Measurements from ENCODE around the gene TRIM28.

The TRIM28 gene

DNA sequence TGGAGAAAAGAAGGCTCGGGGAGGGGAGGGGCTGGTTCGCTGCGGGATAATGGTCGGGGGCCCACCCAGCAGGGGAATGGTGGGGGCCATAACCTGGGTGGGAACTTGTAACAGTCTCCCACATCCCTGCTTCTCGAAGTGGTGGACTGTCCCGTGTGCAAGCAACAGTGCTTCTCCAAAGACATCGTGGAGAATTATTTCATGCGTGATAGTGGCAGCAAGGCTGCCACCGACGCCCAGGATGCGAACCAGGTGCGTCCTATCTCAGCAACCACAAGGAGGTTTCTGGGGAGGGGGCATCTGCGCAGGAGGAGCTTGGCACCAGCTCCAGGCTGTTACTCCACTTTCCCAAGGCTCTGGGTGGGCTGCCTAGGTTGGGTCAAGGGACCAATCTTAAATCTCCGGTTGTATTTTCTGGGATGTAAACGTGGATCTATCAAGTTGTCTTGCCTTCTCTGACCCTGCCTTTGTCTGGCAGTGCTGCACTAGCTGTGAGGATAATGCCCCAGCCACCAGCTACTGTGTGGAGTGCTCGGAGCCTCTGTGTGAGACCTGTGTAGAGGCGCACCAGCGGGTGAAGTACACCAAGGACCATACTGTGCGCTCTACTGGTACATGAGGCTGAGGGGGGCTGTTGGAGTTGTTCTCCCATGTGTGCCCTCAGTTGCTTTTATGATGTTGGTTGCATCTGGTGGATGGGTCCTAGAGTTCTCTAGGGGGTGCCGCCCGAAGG, 1.6 kb downstream of the TRIM28 start:
- Histone ChIP-seq H3K4me3 (ENCODE audit: low read depth in 1 of 2, low read length in 2 of 2) (peak overlapping the region; percentile 93 to 100), H3K27me3 (ENCODE audit: insufficient read depth, low read length, poor library complexity) (peaks cover 2% of the 10 kb centered on the region), H3K4me2 (ENCODE audit: insufficient read depth, low read length) (peak overlapping the region; percentile 84), H2AFZ (ENCODE audit: low read depth, low read length) (no peak overlapping the region), H3K4me1 (ENCODE audit: insufficient read depth, low read length) (peaks cover 58% of the 10 kb centered on the region), H3K9me3 (ENCODE audit: insufficient read depth, low read length, severe bottlenecking) (no peaks in the 10 kb centered on the region), H3K9ac (ENCODE audit: low read depth, low read length) (peak overlapping the region; percentile 98), H3K79me2 (ENCODE audit: insufficient read depth, low read length) (peaks cover 60% of the 10 kb centered on the region), H4K20me1 (ENCODE audit: insufficient read depth, low read length) (peaks cover 59% of the 10 kb centered on the region), H3K36me3 (ENCODE audit: insufficient read depth, low read length) (peaks cover 58% of the 10 kb centered on the region), H3K27ac (ENCODE audit: low read length) (peak overlapping the region; percentile 93)
- TF ChIP-seq CTCF (IDR thresholded peaks at IDR 0.05; ENCODE audit: borderline replicate concordance, extremely low read depth, low read length, poor library complexity, severe bottlenecking): no peak
- no peak for TF ChIP-seq EZH2 (IDR thresholded peaks at IDR 0.05; ENCODE audit: borderline replicate concordance, low read depth, low read length, severe bottlenecking)
- no peak for DNase-seq
- ATAC-seq (ENCODE audit: insufficient read depth, low read depth): no peak

DNA sequence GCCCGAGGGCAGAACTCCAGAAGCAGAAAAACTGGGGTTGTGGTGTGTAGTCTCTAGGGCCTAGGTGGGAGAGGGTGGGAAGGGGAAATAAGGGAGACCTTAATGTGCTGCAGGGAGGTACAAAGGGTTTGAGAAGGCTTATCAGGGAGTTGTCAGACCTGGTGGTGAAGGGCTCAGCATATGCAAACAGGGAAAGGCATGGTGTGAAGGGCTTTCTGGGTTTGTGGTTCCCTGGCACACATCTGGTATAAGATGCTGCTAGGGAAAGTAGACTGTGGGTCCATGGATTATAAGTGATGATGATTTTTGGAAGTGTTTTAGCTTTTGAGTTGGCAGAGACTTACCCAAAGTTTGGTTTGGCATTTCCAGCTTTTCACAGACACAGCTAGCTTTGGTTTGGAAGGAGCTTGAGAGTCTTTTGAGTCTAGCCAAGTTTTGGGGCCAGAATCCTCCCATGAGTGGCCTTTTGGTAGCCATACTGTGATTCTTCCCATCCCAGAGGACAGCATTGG, 2.2 kb downstream of the TRIM28 start:
- ATAC-seq (ENCODE audit: insufficient read depth, low read depth) (no peak), DNase-seq (no peak)
- peak overlapping the region; percentile 93 for H3K27ac ChIP-seq (ENCODE audit: low read length)

DNA sequence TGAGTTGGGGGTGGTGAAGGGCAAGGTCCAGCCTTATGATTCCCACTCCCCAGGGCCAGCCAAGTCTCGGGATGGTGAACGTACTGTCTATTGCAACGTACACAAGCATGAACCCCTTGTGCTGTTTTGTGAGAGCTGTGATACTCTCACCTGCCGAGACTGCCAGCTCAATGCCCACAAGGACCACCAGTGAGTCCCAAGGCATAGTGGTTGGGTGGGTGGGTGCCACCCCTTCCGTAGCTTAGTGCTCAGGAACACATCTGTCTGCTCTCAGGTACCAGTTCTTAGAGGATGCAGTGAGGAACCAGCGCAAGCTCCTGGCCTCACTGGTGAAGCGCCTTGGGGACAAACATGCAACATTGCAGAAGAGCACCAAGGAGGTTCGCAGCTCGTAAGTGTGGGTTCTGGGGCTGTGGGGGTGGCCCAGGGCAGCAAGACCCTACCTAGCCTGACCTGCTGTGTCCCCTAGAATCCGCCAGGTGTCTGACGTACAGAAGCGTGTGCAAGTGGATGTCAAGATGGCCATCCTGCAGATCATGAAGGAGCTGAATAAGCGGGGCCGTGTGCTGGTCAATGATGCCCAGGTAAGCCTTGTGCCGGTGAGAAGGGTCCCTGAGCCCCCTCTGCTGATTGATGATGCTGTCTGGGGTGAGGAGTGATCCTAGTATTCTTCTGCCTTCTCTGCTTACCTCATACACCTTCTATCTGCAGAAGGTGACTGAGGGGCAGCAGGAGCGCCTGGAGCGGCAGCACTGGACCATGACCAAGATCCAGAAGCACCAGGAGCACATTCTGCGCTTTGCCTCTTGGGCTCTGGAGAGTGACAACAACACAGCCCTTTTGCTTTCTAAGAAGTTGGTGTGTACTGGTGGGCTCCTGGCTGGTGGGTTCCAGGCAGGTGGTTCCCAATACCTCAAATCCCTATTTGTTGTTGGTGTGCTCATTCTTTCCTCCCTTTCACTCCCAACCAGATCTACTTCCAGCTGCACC, 3.8 kb downstream of the TRIM28 start:
- Histone ChIP-seq H2AFZ (ENCODE audit: low read depth, low read length) (no peak overlapping the region), H3K27ac (ENCODE audit: low read length) (no peak overlapping the region), H3K36me3 (ENCODE audit: insufficient read depth, low read length) (peaks cover 80% of the 10 kb centered on the region), H3K79me2 (ENCODE audit: insufficient read depth, low read length) (peaks cover 72% of the 10 kb centered on the region), H3K4me3 (ENCODE audit: low read depth in 1 of 2, low read length in 2 of 2) (peak overlapping the region in 1 of 2 experiments; percentile 25; a peak in 2 of 4 replicates), H3K9ac (ENCODE audit: low read depth, low read length) (no peak overlapping the region; the same call in 1 of the 2 replicates), H4K20me1 (ENCODE audit: insufficient read depth, low read length) (peaks cover 80% of the 10 kb centered on the region), H3K9me3 (ENCODE audit: insufficient read depth, low read length, severe bottlenecking) (no peaks in the 10 kb centered on the region), H3K4me1 (ENCODE audit: insufficient read depth, low read length) (peaks cover 73% of the 10 kb centered on the region), H3K4me2 (ENCODE audit: insufficient read depth, low read length) (peak overlapping the region; percentile 84; the same call in 1 of the 2 replicates), H3K27me3 (ENCODE audit: insufficient read depth, low read length, poor library complexity) (no peaks in the 10 kb centered on the region)
- TF ChIP-seq CTCF (IDR thresholded peaks at IDR 0.05; ENCODE audit: borderline replicate concordance, extremely low read depth, low read length, poor library complexity, severe bottlenecking): no peak
- no peak for TF ChIP-seq EZH2 (IDR thresholded peaks at IDR 0.05; ENCODE audit: borderline replicate concordance, low read depth, low read length, severe bottlenecking)
- DNase-seq (no peak), ATAC-seq (ENCODE audit: insufficient read depth, low read depth) (no peak)

More for the DNA sequence above, 2.2 kb downstream of the TRIM28 start:
- Histone ChIP-seq H3K4me1 (ENCODE audit: insufficient read depth, low read length) (peaks cover 59% of the 10 kb centered on the region), H3K36me3 (ENCODE audit: insufficient read depth, low read length) (peaks cover 65% of the 10 kb centered on the region), H3K4me3 (ENCODE audit: low read depth in 1 of 2, low read length in 2 of 2) (peak overlapping the region; percentile 93 to 100; a peak in 3 of 4 replicates), H3K4me2 (ENCODE audit: insufficient read depth, low read length) (peak overlapping the region; percentile 84), H3K79me2 (ENCODE audit: insufficient read depth, low read length) (peaks cover 65% of the 10 kb centered on the region), H4K20me1 (ENCODE audit: insufficient read depth, low read length) (peaks cover 65% of the 10 kb centered on the region), H3K27me3 (ENCODE audit: insufficient read depth, low read length, poor library complexity) (no peaks in the 10 kb centered on the region), H3K9me3 (ENCODE audit: insufficient read depth, low read length, severe bottlenecking) (no peaks in the 10 kb centered on the region), H2AFZ (ENCODE audit: low read depth, low read length) (no peak overlapping the region), H3K9ac (ENCODE audit: low read depth, low read length) (peak overlapping the region; percentile 98)
- no peak for TF ChIP-seq EZH2 (IDR thresholded peaks at IDR 0.05; ENCODE audit: borderline replicate concordance, low read depth, low read length, severe bottlenecking)
